Measurements from ENCODE around the gene UBE2O.
A peak's percentile ranks its signal among the peaks of the same experiment; 100 is the strongest.

UBE2O gene

GRCh38 chr17:76500747-76501017 lies 47.7 kb upstream of the UBE2O start:
- Histone ChIP-seq H3K4me1 (ENCODE audit: insufficient read depth, low read length, severe bottlenecking) (peaks cover 43% of the 10 kb centered on the region), H3K4me3 (ENCODE audit: low read depth, low read length, poor library complexity, severe bottlenecking) (peak overlapping the region; percentile 85), H3K27ac (ENCODE audit: low read depth, low read length, poor library complexity, severe bottlenecking) (no peak overlapping the region), H3K4me2 (ENCODE audit: low read length) (peak overlapping the region; percentile 81), H3K9me2 (ENCODE audit: low read depth, low read length) (no peaks in the 10 kb centered on the region), H2AFZ (ENCODE audit: low read length) (no peak overlapping the region), H3K79me2 (ENCODE audit: insufficient read depth, low read length) (no peaks in the 10 kb centered on the region), H3K9ac (ENCODE audit: low read length) (peak overlapping the region; percentile 72), H3K36me3 (ENCODE audit: insufficient read depth, low read length) (no peaks in the 10 kb centered on the region), H3K9me3 (ENCODE audit: low read length) (no peaks in the 10 kb centered on the region), H3K27me3 (ENCODE audit: insufficient read depth, low read length) (no peaks in the 10 kb centered on the region), H3F3A (ENCODE audit: insufficient read depth, low read length) (no peaks in the 10 kb centered on the region), H4K20me1 (ENCODE audit: insufficient read depth, low read length) (no peaks in the 10 kb centered on the region)
- TF ChIP-seq EZH2 (IDR thresholded peaks at IDR 0.05; ENCODE audit: borderline replicate concordance, low read length) (no peak), CTCF (IDR thresholded peaks at IDR 0.05; ENCODE audit: low read length) (no peak)

GRCh38 chr17:76500074-76500746 lies 47.3 kb upstream of the UBE2O start:
- H3K79me2 ChIP-seq (ENCODE audit: insufficient read depth, low read length) = no peaks in the 10 kb centered on the region
- H3K9me2 ChIP-seq (ENCODE audit: low read depth, low read length) = no peaks in the 10 kb centered on the region
- H2AFZ ChIP-seq (ENCODE audit: low read length) = no peak overlapping the region
- no peaks in the 10 kb centered on the region for H3K36me3 ChIP-seq (ENCODE audit: insufficient read depth, low read length)
- H4K20me1 ChIP-seq (ENCODE audit: insufficient read depth, low read length) = no peaks in the 10 kb centered on the region
- no peak for TF ChIP-seq EZH2 (IDR thresholded peaks at IDR 0.05; ENCODE audit: borderline replicate concordance, low read length)
- TF ChIP-seq CTCF (IDR thresholded peaks at IDR 0.05; ENCODE audit: low read length) = no peak
- H3K9me3 ChIP-seq (ENCODE audit: low read length) = no peaks in the 10 kb centered on the region
- H3K4me2 ChIP-seq (ENCODE audit: low read length) = peak overlapping the region; percentile 81
- H3K9ac ChIP-seq (ENCODE audit: low read length) = peak overlapping the region; percentile 72
- no peak overlapping the region for H3K27ac ChIP-seq (ENCODE audit: low read depth, low read length, poor library complexity, severe bottlenecking)
- H3F3A ChIP-seq (ENCODE audit: insufficient read depth, low read length) = no peaks in the 10 kb centered on the region
- H3K4me1 ChIP-seq (ENCODE audit: insufficient read depth, low read length, severe bottlenecking) = peaks cover 43% of the 10 kb centered on the region
- H3K27me3 ChIP-seq (ENCODE audit: insufficient read depth, low read length) = no peaks in the 10 kb centered on the region
- H3K4me3 ChIP-seq (ENCODE audit: low read depth, low read length, poor library complexity, severe bottlenecking) = peak overlapping the region; percentile 85

- H3K9me3 ChIP-seq (ENCODE audit: low read length) = no peaks in the 10 kb centered on the region
- H3F3A ChIP-seq (ENCODE audit: insufficient read depth, low read length) = no peaks in the 10 kb centered on the region
- no peaks in the 10 kb centered on the region for H3K79me2 ChIP-seq (ENCODE audit: insufficient read depth, low read length)
- no peaks in the 10 kb centered on the region for H3K27me3 ChIP-seq (ENCODE audit: insufficient read depth, low read length)
- peak overlapping the region; percentile 9; the same call in 1 of the 2 replicates for H3K9ac ChIP-seq (ENCODE audit: low read length)
- no peak overlapping the region for H2AFZ ChIP-seq (ENCODE audit: low read length)
- H3K27ac ChIP-seq (ENCODE audit: low read depth, low read length, poor library complexity, severe bottlenecking) = peak overlapping the region; percentile 4
- H3K9me2 ChIP-seq (ENCODE audit: low read depth, low read length) = no peaks in the 10 kb centered on the region
- H4K20me1 ChIP-seq (ENCODE audit: insufficient read depth, low read length) = no peaks in the 10 kb centered on the region
- H3K4me1 ChIP-seq (ENCODE audit: insufficient read depth, low read length, severe bottlenecking) = peaks cover 43% of the 10 kb centered on the region
- H3K4me3 ChIP-seq (ENCODE audit: low read depth, low read length, poor library complexity, severe bottlenecking) = peak overlapping the region; percentile 85
- H3K36me3 ChIP-seq (ENCODE audit: insufficient read depth, low read length) = no peaks in the 10 kb centered on the region
- TF ChIP-seq CTCF (IDR thresholded peaks at IDR 0.05; ENCODE audit: low read length) (no peak), EZH2 (IDR thresholded peaks at IDR 0.05; ENCODE audit: borderline replicate concordance, low read length) (no peak)
- H3K4me2 ChIP-seq (ENCODE audit: low read length) = peak overlapping the region; percentile 81
These were observed 46.3 kb upstream of the UBE2O start for GRCh38 chr17:76499267-76499667.

All from OCI-LY1 (cell line).